HG02938 (cell line): ENCODE results near the gene CPNE5.

Experiments
- ATAC-seq: cut with Tn5 transposase; IDR thresholded peaks from one replicate; pipeline ENCODE4 v1.9.1; 2021; ENCODE audit warnings: mild to moderate bottlenecking, moderate library complexity; ENCODE audit not compliant: unreplicated experiment

The CPNE5 gene

DNA sequence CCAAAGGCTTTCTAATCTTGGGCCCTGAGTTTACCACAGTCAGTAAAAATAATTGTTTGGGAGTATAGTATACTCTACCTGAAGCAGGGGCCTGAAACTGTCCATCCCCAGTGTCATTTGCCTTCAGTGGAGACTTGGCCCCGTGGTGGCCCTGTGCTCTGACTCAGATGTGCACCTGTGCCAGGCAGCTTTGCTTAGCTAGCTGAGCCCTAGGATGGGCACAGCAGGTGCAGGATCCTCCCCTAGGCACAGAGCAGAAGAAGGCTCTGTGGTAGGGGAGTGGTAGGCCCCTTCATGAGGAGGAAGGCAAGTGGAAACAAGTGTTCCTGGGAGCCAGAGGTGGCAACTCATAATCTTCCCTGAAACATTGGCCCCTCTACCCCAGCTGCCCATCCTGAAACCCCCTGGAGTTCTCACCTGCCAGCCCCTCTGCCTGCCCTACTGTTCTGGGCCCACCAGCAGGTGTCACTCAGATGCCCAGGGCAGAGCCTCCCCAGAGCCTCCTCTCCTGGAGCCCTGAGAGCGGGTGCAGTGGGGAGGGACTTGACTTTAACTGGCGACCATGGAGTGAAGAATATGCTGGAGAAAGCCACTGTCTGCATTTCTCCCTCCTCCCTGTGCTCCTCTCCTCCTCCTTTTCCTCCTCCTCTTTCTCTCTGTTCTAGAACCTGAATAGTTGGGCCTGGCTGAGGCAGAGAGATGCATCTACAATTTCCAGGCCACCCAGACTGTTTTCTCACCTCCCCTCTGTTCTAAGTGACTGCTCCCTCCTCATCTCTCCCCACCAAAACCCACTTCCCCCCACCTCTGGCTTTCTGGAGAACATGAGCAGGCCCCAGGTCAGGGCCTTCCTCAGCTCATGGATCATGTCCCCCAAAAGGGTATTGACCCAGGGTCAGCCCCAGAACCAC is 2.9 kb downstream of the CPNE5 start:
- no peak for ATAC-seq

DNA sequence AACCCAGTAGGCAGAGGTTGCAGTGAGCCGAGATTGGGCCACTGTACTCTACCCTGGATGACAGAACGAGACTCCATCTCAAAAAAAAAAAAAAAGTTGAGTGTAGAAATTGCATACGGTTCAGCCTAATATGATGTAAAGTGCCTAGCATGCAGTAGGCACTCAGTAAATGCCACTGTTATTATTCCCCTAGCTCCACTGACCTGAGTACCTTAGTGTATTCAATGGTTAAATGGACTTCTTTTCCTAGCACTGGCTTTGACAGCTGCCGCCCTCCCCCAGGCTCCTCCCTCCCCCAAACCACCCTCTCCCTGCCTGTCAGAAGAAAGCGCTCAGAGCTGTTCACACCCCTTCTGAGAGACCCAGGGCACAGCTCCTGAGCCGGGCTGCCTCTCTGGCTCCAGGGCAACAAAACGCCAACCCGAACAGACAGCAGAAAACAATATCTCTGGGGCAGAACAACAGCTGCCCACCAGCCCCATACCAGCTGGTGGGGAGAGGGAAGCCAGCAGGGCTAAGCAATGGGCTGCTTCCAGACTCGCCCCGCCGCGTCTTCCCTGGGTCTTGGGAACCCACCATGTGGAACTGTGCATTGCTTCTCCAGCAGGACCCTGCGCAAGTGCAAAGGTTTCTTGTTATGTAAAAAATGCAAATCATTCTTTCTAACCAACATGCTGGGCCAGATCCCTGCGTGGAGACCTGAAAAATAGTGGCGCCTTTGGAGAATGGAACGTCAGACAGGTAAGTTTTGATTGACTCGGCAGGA is 4.5 kb downstream of the CPNE5 start:
- ATAC-seq: no peak

DNA sequence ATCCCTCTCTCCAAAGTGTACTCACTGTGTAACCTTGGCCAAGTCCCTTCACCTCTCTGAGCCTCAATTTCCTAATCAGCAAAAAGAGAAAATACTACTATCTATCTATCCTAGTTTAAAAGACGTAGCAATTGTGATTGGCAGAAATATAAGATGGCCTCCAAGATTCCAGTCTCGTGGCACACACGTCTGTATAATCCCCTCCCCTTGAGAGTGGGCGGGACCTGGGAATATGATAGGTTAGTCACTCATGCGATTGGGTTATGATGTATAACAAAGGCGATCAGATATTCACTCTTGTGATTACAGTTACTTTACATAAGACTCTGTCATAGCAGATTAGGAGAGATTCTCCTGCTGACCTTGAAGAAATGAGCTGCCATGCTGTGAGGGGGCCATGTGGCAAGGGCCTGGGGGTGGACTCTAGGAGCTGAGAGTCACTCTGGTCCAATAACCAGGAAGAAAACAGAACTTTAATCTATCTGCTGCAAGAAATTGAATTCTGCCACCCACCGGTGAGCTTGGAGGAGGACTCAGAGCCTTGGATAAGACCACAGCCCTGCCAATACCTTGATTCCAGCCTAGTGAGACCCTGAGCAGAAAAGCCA is 6.0 kb downstream of the CPNE5 start:
- no peak for ATAC-seq

DNA sequence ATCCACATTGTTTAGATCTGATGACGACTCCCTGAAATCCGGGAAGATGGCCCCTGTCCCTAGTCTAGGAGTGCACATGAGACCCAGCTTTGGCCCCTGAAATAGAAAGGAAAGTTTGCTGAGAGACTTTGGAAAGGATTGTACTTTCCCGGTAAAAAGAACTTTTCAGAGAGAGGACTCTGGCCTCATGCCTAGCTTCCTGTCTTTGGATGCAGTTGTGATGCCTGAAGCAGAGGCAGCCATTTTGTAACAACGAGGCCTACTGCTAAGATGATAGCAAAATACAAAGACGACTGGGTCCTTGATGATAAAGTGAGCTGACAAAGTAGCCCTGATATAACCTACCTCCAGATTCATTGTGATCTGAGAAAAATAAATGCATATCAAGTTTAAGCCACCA is 6.9 kb downstream of the CPNE5 start:
- ATAC-seq: no peak

DNA sequence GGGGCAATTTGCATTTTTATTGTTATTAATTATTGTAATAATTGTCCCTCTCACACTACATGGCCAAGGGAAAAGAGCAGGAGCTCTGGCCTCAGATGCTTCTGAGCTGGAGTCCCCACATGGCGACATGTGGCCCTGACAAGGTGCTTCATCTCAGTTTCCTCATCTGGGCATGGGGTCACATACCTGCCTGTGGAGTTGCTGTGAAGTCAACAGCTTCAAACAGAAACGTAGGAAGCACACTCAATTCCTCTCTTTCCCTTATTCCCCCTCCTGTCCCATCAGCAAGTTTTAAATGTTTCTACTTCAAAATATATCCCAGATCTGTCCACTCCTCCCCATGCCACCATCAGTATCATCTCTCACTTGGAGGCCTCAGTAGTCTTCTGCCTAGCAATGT is 8.7 kb downstream of the CPNE5 start:
- ATAC-seq: no peak

DNA sequence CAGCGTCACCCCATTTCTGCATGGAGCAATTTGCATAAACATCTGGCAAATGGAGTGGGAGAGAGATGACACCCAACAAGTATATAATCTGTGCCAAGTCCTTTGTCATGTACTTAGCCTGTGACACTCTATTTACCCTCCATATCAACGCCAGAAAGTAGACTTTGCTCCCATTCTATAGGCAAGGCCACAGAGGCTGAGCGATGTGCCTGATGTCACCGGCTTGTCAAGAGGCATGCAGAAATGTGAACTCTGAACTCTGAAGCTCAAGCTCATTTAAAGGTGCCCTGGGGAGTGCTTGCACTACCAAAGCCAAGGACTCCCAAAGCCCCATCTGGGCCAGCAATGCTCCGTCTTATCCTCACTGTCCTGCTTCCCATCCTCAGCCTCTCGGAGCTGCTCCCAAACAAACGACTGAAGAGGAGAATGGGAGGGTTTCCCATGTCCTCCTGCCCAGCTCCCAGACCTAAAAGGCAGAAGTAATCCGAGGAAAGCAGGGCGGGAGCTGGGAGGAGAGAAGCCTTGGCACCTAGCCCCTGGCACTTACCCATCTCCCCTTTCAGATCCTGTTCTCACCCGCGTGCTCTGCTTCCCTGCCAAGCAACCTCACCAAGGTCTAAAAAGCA is 9.2 kb downstream of the CPNE5 start:
- ATAC-seq: no peak

DNA sequence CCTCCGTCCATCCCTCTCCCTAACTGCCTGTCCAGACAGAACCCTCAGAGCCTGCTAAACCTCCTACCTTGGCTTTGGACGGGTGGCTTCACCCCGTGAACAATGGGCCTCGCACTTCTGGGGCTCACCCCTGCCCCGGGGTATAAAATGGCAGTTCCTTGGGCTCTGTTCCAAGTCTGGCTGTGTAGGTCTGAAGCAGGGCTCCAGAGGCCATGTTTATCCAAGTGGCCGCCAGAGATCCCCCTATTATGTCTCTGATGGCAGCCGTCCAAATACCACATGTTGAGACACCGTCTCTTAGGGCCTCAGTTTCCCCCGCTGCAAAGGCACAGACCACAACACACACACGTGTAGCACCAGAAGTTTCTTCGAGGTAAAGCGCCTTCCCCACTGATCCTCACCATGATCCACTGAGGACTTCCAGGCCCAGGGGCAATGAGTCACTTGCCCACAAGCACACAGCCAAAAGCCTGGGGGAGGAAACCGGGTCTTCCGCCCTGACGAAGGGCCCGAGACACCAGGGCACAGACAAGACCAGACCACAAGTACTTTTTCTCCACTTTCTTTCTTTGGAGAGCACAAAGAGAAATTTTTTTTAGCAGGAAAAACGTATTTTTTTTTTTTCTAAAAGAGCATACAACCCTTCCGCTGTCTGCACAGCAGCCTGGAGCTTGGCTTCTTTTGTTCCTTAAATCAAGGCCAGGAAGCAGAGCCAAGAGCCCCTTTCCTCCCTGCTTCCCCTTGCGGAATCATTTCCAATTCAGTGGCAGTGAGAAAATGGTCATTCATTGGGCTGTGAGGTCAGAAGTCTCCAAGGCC is 11.8 kb downstream of the CPNE5 start:
- ATAC-seq: no peak

DNA sequence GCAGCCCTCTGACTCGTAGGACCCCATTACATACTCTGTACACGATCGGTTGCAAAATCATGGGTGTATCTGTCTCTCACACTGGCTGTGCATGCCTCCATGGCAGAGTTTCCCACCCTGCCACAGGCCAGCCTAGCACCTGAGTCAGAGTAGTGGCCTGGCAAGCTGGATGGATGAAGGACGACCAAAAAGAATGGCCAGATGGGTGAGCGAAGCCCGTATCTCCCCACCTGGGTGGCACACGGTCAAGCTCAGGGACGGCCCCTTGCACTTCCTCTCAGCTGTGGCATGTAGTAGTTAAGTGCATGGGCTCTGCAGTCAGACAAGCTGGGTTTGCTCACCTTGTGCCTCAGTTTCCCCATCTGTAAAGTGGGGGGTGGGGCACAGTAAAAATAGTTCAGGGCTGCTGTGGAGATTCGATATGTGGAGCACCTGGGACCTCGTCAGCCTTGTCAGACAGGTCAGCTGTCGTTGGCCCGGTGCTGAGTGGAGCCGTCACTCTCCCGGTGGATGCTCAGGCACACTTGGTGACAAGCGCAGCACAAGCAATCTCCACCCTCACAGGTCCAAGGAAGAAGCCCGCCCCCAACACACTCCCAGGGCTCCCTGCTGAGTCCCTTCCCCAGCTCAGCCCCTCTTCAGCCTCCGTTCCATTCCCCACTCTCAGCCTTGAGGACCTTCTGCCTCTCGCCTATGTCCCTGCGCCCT is 12.6 kb downstream of the CPNE5 start:
- ATAC-seq: no peak

DNA sequence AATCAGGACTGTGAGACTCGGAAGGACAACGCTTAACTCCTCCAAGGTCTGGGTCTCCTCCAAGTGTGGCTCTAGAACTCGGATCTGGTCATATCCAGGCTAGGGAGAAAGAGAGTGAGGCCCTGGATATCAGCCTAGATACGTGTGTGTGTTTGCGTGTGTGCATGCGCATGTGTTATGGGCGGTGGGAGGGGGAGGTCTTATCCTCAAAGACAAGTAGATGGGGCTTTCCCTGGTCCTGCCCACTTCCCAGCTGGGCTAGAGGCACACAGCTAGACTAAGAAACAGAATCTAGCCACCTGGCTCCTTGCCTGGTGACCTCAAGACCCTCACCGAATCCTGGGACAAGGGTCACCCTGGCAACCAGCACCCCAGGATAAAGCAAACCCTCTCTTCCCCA is 13.2 kb downstream of the CPNE5 start:
- no peak for ATAC-seq

DNA sequence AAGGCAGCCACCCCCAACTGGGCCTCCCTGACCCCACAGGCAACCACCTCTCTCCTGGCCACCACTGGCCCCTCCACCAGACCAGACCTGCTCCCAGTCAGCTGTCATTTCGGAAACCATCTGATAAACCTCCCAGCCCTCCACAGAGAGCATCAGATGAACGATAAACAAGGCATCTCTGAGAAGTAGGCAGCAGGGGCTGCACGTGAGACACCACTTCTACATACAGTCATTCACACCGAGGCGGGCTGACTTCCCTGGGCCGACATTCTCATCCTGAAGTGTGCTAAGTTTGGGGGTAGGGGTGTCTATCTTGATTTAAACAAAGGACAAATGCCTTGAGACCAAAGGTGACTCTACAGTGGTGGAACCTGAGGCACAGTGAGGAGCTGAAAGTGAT is 13.8 kb downstream of the CPNE5 start:
- ATAC-seq: no peak

DNA sequence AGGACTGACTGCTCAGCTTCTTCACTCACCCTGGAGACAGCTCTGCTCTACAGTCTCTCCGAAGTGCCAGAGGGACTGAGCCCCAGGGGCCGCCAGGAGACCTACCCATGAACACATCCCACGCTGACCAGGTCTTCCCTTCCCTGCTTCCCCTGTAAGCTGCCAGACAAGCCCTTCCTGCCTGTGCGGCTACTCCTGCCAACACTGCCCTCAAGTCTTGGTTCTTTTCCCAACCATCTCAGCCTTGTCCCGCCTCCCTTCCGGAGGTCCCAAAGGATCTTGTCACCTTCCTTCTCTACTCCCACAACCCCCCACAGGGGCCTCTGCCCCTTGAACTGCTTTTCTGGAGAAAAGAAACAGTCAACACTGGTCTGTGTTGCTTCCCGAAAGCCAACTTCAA is 15.0 kb downstream of the CPNE5 start:
- ATAC-seq: no peak

DNA sequence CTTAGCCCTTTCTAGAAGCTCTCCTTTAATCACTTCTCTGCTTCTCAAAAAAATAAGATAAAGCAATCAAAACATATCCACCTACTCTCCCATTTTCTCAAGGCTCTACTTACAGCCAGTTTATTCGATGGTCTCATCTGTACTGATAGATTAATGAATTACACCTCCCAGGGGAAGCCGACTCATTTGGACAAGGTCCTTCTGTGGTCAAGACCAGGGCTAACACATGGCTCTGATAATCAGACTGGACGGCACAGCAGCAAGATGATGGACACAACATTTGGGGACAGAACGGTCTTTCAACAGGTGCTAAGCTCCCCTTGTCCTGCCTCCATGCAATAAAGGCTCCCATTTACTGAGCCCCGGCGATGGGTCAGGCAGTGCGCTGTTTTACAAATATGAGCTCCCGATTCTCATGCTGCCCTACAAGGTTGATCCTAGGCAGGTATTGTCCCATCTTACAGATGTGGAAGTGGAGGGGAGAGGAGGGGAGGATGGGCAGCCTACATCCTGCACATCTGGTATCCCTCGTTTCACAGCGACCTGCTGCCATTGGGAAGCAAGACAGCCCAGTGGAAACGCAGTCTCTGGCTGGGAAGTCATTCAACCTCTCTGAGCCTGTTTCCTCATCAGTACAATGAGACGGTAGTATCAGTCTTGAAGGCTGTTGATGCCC is 15.7 kb downstream of the CPNE5 start:
- no peak for ATAC-seq

DNA sequence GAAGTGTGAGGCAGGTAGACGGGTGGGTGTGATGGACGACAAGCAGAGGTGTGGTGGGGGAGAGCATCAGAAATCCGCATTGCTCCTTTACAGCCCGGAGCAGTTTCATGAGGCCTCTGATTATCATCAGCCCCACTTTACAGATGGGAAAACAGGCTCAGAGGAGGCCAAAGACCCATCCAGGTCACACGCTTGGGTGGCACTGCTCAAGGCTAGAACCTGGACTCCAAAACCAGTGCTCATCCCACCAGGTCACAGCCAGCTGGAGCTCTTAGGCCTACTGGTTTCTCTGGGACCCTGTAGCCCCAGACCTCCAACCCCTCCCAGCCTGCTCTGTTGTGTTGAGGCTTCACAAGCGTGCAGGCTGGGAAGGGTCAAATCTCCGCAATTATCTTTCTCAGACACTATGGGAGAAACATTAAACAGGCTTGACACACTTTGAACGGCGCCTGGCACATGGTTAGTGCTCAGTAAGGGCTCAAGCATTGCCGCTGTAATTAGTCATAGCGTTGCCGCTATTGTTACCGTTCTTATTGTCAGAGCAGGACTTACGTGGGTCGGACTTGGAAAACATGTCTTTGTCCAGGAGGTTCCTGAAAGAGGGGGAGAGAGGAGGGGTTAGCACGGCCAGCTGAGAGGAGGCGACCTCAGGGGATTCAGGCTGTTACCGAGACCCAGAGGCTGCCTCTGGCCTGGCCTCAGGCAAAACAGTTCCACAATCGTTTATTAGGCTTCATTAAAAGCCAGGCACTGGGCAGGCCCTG is 16.6 kb downstream of the CPNE5 start:
- no peak for ATAC-seq

DNA sequence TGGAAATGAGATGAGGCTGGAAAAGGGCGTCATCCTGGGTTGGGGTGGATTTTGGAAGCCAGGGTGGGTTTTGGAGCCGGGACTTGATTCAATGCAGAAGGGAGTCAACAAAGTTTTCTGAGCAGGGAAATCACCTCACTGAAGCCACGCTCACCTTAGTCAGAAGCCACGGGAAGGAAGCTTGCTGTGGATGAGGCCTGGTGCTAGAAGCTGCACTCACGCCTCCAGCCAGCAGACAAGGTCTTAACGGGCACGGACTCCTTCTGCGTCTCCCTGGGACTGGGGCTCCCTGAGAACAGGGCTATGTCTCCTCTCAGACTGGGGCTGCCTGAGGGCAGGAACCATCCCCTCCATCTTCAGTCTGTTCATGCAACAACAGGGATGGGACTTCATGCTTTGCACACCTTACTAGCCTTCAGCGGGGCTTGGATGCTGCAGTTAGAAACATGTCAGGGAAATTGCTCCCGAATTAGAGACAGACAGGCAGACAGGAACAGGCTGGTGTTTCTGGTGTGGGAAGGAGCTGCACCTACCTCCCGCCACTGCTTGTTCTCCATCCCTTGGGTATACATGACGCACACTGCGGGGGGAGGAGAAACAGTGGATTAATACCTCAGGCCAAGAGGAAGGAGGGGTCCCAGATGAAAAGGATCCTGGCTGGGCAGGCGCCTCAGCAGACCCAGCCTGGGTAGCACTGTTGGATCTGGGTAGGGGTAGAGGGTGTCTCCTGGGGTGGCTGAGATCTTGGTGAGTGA is 17.5 kb downstream of the CPNE5 start:
- ATAC-seq: no peak

DNA sequence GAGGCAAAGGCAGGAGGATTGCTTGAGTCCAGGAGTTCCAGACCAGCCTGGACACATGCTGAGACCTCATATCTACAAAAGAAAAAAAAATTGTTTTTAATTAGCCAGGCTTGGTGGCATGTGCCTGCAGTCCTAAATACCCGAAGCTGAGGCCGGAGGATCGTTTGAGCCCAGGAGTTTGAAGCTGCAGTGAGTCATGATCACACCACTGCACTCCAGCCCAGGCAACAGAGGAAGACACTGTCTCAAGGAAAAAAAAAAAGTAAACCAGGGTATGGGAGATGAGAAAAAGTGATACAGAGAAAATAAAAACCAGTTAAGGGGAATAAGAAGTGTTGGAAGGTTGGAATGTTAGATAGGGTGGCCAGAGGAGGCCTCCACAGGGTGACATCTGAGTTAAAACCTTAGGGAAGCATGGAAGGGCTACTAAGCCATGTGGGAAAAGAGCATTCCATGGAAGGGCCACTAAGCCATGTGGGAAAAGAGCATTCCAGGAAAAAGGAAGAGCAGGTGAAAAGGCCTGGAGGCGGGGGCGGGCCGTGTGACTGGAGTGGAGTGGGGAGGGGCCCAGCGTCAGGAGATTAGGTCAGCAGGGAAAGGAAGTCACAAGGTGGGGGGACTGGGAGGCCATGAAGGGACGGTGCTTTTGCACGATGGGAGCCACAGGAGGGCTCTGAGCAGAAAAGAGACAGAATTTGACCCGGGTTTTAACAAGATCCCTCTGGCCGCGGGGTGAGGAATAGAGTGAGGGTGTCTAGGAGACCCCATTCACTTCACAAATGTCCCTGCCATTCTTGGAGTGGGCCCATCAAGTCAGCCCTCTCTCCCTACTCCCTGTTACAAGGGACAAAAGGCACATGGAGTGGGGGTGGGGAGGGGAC is 18.3 kb downstream of the CPNE5 start:
- no peak for ATAC-seq

DNA sequence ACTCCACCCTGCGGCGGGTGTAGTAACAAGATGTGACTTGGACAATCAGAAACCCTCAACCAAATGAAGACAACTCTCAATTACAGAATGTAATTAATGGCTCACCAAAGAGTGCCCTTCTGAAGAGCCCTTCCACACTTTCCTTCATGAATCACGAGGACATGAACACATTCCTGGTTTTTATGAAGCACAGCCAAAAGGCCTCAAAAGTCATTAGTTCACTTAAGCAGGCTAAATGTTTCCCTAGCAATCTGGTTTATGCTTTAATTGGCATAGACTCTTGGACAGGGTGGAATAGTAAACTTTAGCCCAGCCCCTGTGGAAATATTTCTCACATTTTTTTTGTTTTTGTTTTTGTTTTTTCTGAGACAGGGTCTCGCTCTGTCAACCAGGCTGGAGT is 20.5 kb downstream of the CPNE5 start:
- ATAC-seq: no peak

DNA sequence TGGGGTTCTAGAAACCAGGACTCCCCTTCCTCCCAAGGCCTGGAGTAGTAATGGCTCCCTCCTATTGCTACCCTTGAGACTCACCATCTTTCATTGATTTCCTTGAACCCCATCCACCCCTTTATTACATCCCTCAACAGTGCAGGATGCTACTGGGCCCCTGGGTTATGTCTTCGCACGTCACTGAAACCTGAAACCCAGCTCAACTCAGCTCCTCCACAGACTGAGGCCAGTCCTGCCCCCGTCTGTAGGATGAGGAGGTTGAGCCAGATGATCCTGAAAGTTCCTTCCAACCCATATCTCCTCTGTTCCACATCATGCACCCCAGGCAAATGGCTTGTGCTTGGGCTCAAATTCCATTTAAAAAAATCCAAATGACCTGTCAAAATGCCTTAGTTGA is 21.4 kb downstream of the CPNE5 start:
- ATAC-seq: no peak
